Left renal cortex interstitium (tissue), 4 donors: ENCODE measurements around the gene SLC6A8. TPM values are rescaled to one million over a fixed set of nuclear protein-coding genes. Genes with fewer than 3 reads are reported as not detected.
"Not testable (repeated sequence)": the region's sequence is repeated elsewhere in the genome, so short reads cannot be mapped to it uniquely, and the experiment has no call there.

Experiments
- DNase-seq, 4 donors: peaks; one replicate each; pipeline ENCODE4 v3.0.0-alpha.2; 2013; ENCODE audit warnings: low read depth in 4 of 4, low spot score in 2 of 4, missing footprints in 1 of 4
- polyA plus RNA-seq, 4 donors: library from polyadenylated mRNA; unstranded; fragments of 120-200 nt; gene quantifications; one replicate each; pipeline ENCODE4 v1.2.1, GENCODE V29; 2013; ENCODE audit not compliant: insufficient read length in 4 of 4

The SLC6A8 gene
- polyA plus RNA-seq, 4 donors = 44.6 to 65.3 (median 54.8) TPM

DNA sequence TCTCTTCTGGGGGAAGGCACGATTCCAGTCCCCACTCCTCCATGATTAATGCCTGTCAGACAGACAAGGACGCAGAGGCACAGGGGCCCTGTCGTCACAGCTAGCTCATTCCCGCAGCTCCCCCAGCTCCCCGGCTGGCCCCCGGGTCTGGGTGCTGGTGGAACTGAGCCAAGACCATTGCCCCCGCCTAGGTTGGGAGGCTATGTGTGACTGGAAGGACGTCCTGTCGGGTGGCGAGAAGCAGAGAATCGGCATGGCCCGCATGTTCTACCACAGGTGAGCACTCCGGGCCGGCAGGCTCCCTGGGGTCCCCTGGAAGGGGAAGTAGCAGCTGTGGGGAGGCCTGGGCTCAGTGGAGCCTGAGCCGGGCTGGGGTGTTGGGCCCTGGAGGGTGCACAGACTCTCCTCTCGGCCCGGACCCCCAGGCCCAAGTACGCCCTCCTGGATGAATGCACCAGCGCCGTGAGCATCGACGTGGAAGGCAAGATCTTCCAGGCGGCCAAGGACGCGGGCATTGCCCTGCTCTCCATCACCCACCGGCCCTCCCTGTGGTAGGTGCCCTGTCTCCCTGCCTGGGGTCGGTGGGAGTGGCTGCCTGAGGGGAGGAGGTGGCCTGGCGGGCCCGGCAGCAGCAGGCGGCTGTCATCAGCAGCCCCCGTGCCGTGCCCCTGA is 55.2 kb downstream of the SLC6A8 start:
- not testable (repeated sequence) for DNase-seq

DNA sequence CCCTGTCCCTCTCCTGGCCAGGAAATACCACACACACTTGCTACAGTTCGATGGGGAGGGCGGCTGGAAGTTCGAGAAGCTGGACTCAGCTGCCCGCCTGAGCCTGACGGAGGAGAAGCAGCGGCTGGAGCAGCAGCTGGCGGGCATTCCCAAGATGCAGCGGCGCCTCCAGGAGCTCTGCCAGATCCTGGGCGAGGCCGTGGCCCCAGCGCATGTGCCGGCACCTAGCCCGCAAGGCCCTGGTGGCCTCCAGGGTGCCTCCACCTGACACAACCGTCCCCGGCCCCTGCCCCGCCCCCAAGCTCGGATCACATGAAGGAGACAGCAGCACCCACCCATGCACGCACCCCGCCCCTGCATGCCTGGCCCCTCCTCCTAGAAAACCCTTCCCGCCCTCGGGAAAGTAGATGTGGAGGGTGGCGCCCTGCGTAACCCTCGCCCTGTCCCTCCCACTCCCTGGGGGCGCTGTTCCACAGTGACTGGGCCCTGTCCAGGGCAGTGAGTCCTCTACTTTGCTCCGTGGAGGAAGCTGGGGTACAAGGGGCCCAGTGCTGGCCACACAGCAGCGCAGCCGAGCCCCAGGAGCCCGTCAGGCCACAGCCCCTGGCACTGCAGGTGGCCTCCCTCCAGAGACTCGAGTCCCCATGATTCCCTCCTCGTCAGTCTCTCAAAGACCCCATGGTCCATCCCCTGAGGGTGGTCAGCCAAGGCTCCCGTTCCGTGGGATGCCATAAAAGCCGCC is 55.9 kb downstream of the SLC6A8 start:
- DNase-seq = not testable (repeated sequence)

DNA sequence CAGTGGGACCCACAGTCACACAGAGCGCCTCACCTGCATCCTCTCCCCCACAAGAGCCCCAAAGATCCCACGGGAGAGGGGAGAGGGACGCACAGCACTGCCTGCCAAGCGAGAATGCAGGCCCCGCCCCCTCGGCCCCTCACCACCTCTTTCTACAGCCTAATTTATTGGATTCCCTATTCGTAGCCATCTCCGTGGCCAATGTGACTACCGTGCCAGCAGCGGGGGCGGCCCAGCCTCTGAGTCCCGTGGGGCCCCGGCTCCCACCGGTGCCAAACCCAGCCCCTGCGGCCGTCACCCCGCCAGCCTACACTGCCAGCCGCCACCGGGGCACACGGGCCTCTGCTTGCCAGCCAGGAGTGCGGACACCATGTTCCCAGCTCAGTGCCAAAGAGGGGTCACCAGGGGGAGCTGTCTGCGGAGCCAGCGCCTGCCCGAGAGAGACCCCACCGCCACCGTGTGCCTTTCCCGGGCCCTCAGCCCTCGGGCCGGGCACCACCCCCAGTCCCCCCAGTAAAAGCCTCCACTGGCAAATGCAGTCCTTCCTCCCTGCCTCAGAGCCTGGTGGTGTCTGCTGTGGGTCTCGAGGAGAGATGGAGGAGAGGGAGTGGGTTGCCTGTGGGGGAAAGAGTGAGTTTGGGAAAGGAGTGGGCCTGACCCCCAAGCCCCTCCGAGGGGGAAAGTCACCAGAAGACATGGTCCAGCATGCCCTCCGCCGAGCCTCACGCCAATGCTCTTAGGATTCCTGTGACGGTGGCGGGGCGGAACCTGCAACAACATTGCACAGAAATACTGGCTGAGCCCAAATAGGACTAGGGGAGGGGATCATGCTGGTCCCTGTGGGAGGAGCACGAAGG is 56.7 kb downstream of the SLC6A8 start:
- no peak for DNase-seq

DNA sequence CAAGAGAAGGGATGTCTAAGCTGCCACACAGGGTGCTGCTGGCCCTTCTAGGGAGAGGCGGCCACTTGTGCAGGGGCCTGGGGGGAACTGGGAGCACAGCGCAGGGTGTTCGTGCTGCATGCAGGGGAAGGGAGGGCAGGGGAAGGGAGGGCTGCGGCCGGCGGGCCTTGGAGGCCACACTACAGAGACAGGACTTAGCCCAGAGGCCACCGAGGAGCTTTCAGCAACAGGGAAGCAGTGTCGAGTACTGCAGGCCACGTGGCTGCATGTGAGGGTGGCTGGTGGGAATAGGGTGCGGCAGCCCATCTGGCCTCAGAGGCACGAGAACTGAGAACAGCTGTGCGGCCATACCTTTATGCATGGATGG is 57.3 kb downstream of the SLC6A8 start:
- DNase-seq = not testable (repeated sequence)

Other genes starting within 250 kb of the SLC6A8 start
- gene TREX2, start 241.9 kb upstream of the SLC6A8 start, polyA plus RNA-seq = under 1 TPM; 0.27 to 0.92 (median 0.61) TPM
- gene HAUS7, start 217.3 kb upstream of the SLC6A8 start, polyA plus RNA-seq = 10 to 100 TPM; 26.7 to 31.9 (median 30.2) TPM
- gene BGN, start 192.9 kb upstream of the SLC6A8 start, polyA plus RNA-seq = 100 to 1,000 TPM; 170 to 201 (median 195) TPM
- gene ATP2B3, start 170.3 kb upstream of the SLC6A8 start, polyA plus RNA-seq = under 1 TPM; 0.17 to 0.35 (median 0.33) TPM
- 10 to 100 TPM; 15.4 to 24.1 (median 19.0) TPM for gene CCNQ, start 88.8 kb upstream of the SLC6A8 start, polyA plus RNA-seq
- 10 to 100 TPM; 53.6 to 63.9 (median 57.1) TPM for gene DUSP9, start 40.7 kb upstream of the SLC6A8 start, polyA plus RNA-seq
- gene PNCK, start 14.1 kb upstream of the SLC6A8 start, polyA plus RNA-seq = 10 to 100 TPM in 2 of 4 donors, 1 to 10 TPM in 2; 6.5 to 13.3 (median 8.9) TPM
- 100 to 1,000 TPM; 181 to 197 (median 188) TPM for gene BCAP31, start 36.5 kb downstream of the SLC6A8 start, polyA plus RNA-seq
- 1 to 10 TPM; 7.8 to 9.8 (median 8.8) TPM for gene ABCD1, start 36.9 kb downstream of the SLC6A8 start, polyA plus RNA-seq
- gene PLXNB3, start 76.3 kb downstream of the SLC6A8 start, polyA plus RNA-seq = 1 to 10 TPM; 1.3 to 2.1 (median 1.7) TPM
- 1 to 10 TPM; 1.3 to 2.5 (median 1.7) TPM for gene SRPK3, start 93.1 kb downstream of the SLC6A8 start, polyA plus RNA-seq
- gene IDH3G, start 106.4 kb downstream of the SLC6A8 start, polyA plus RNA-seq = 10 to 100 TPM; 84.2 to 97.6 (median 87.5) TPM
- 100 to 1,000 TPM; 145 to 197 (median 152) TPM for gene SSR4, start 106.7 kb downstream of the SLC6A8 start, polyA plus RNA-seq
- gene PDZD4, start 142.6 kb downstream of the SLC6A8 start, polyA plus RNA-seq = 10 to 100 TPM in 2 of 4 donors, 1 to 10 TPM in 2; 7.7 to 11.5 (median 10.1) TPM
- gene L1CAM, start 198.2 kb downstream of the SLC6A8 start, polyA plus RNA-seq = 10 to 100 TPM; 44.5 to 68.5 (median 54.5) TPM
- gene AVPR2, start 216.7 kb downstream of the SLC6A8 start, polyA plus RNA-seq = 1 to 10 TPM; 1.1 to 4.7 (median 3.3) TPM
- gene ARHGAP4, start 238.3 kb downstream of the SLC6A8 start, polyA plus RNA-seq = 10 to 100 TPM; 19.0 to 48.5 (median 36.0) TPM
- gene NAA10, start 247.1 kb downstream of the SLC6A8 start, polyA plus RNA-seq = 10 to 100 TPM; 50.5 to 80.7 (median 76.8) TPM